Thyroid gland (tissue), 4 donors: ENCODE data around the gene ACOT9.

Experiments
- CTCF ChIP-seq, 6 experiments: fragments of 200-600 bp in 3 of 6; fragments of 450-650 bp in 3 of 6; sonication (generic) in 3 of 6; IDR thresholded peaks; one replicate each; pipeline ENCODE4 v1.5.1; 2016 to 2019; ENCODE audit warnings: antibody characterized with exemption in 6 of 6, mild to moderate bottlenecking in 2 of 6, inconsistent platforms in 1 of 6, moderate library complexity in 1 of 6
- POLR2A ChIP-seq, 2 donors: fragments of 450-650 bp; IDR thresholded peaks; one replicate each; pipeline ENCODE4 v1.6.1; 2017; ENCODE audit warnings: antibody characterized with exemption in 2 of 2, mild to moderate bottlenecking in 2 of 2, moderate library complexity in 1 of 2

GRCh38 chrX:23656684-23657083 is 86.4 kb downstream of the ACOT9 start:
- no peak for TF ChIP-seq CTCF (IDR thresholded peaks at IDR 0.05)
- no peak for TF ChIP-seq POLR2A (IDR thresholded peaks at IDR 0.05)
